Upper lobe of right lung (tissue), 1 donor: ENCODE measurements around the gene ZNF879. TPM values are rescaled to one million over a fixed set of nuclear protein-coding genes. Genes with fewer than 3 reads are reported as not detected.

Experiments used
- ATAC-seq: fragments of 200-7000 bp; cut with Tn5 transposase; one replicate; pipeline ENCODE4 v1.9.1; 2020; ENCODE audit warnings: mild to moderate bottlenecking, moderate library complexity
- DNase-seq: peaks from one replicate; pipeline ENCODE4 v3.0.0-alpha.2; 2020
- H3K27ac ChIP-seq: fragments of 200-600 bp; one replicate; pipeline ENCODE4 v1.8.0; 2022
- H3K27me3 ChIP-seq: fragments of 200-600 bp; one replicate; pipeline ENCODE4 v1.8.0; 2022; ENCODE audit warnings: mild to moderate bottlenecking
- H3K36me3 ChIP-seq: fragments of 200-600 bp; one replicate; pipeline ENCODE4 v1.8.0; 2022
- H3K4me1 ChIP-seq: fragments of 200-600 bp; one replicate; pipeline ENCODE4 v1.8.0; 2022
- H3K4me3 ChIP-seq: fragments of 200-600 bp; one replicate; pipeline ENCODE4 v1.8.0; 2022; ENCODE audit warnings: mild to moderate bottlenecking
- H3K9me3 ChIP-seq: fragments of 200-600 bp; one replicate; pipeline ENCODE4 v1.8.0; 2022
- CTCF ChIP-seq: fragments of 200-600 bp; IDR thresholded peaks from one replicate; pipeline ENCODE4 v1.8.0; 2022; ENCODE audit warnings: antibody characterized with exemption
- intact Hi-C: fragments of 100-400 bp; cut with DNase I; formaldehyde crosslinking; loops from one replicate; pipeline ENCODE4 v1.11.0; 2022
- total RNA-seq: library from RNA; stranded (reverse); fragmentation: NEBNext Ultra II Directional; extraction: Animal tissue kit (Norgen Biotek cat#: 25700); gene quantifications from one replicate; pipeline ENCODE4 v1.2.1, GENCODE V29; 2021
- donor health status: DM: no; HTN: yes; CAD: no; lungs with severe emphysema.

The ZNF879 gene
- total RNA-seq, 1 donor from 2014 or later, result 6.7 TPM

GRCh38 chr5:179060116-179061008, 36.8 kb downstream of the ZNF879 start, which contains the start of gene ZNF354C:
Gene ZNF354C (plus strand): TSS chr5:179060373. CDS start chr5:179062069, 1,696 bp downstream.
- H3K4me1 ChIP-seq, result peaks cover 12% of the 10 kb centered on the region
- H3K4me3 ChIP-seq, result peak within 1 kb of the TSS; percentile 94
- H3K9me3 ChIP-seq, result peaks cover under 1% of the 10 kb centered on the region
- H3K36me3 ChIP-seq, result no peaks in the 10 kb centered on the region
- no peak for TF ChIP-seq CTCF
- no peaks in the 10 kb centered on the region for H3K27me3 ChIP-seq
- intact Hi-C loops, result no loop called here
- ATAC-seq (peak; percentile 99), DNase-seq (peak; percentile 96)
- peak within 1 kb of the TSS; percentile 70 for H3K27ac ChIP-seq

GRCh38 chr5:179061025-179061424, 37.4 kb downstream of the ZNF879 start:
- no peak for DNase-seq
- TF ChIP-seq CTCF, result no peak
- ATAC-seq, result no peak
- H3K36me3 ChIP-seq, result no peaks in the 10 kb centered on the region
- H3K27ac ChIP-seq, result peak overlapping the region; percentile 70
- peaks cover 12% of the 10 kb centered on the region for H3K4me1 ChIP-seq
- intact Hi-C loops, result no loop called here
- H3K9me3 ChIP-seq, result peaks cover 6% of the 10 kb centered on the region
- no peaks in the 10 kb centered on the region for H3K27me3 ChIP-seq
- peak overlapping the region; percentile 94 for H3K4me3 ChIP-seq

GRCh38 chr5:179065703-179066102, 42.1 kb downstream of the ZNF879 start:
- intact Hi-C loops, result no loop called here
- ATAC-seq (no peak), DNase-seq (no peak)
- Histone ChIP-seq H3K4me1 (peaks cover 8% of the 10 kb centered on the region), H3K27me3 (no peaks in the 10 kb centered on the region), H3K36me3 (no peaks in the 10 kb centered on the region), H3K27ac (no peak overlapping the region), H3K9me3 (peaks cover 35% of the 10 kb centered on the region), H3K4me3 (no peak overlapping the region)
- no peak for TF ChIP-seq CTCF

GRCh38 chr5:179079165-179079987, 55.8 kb downstream of the ZNF879 start:
- DNase-seq, result no peak
- peaks cover 93% of the 10 kb centered on the region for H3K9me3 ChIP-seq
- H3K36me3 ChIP-seq, result peaks cover 29% of the 10 kb centered on the region
- no peak overlapping the region for H3K27ac ChIP-seq
- no peak overlapping the region for H3K4me3 ChIP-seq
- ATAC-seq, result no peak
- no peaks in the 10 kb centered on the region for H3K4me1 ChIP-seq
- intact Hi-C loops, result no loop called here
- no peak for TF ChIP-seq CTCF
- no peaks in the 10 kb centered on the region for H3K27me3 ChIP-seq

GRCh38 chr5:179080724-179081123, 57.1 kb downstream of the ZNF879 start:
- DNase-seq, result no peak
- no peak overlapping the region for H3K4me3 ChIP-seq
- peaks cover 29% of the 10 kb centered on the region for H3K36me3 ChIP-seq
- H3K27ac ChIP-seq, result no peak overlapping the region
- H3K27me3 ChIP-seq, result no peaks in the 10 kb centered on the region
- ATAC-seq, result no peak
- no peak for TF ChIP-seq CTCF
- peaks cover 93% of the 10 kb centered on the region for H3K9me3 ChIP-seq
- no peaks in the 10 kb centered on the region for H3K4me1 ChIP-seq
- intact Hi-C loops, result no loop called here

Other genes with a start within 250 kb of the ZNF879 start
- gene ZNF354B, start 163.9 kb upstream of the ZNF879 start, total RNA-seq, result 15.7 TPM
- 2.1 TPM for gene ZFP2, start 127.9 kb upstream of the ZNF879 start, total RNA-seq
- gene ZNF454, start 82.6 kb upstream of the ZNF879 start, total RNA-seq, result 3.1 TPM
- not detected for gene GRM6, start 28.5 kb upstream of the ZNF879 start, total RNA-seq
- 6.7 TPM for gene ZNF354C, start 36.6 kb downstream of the ZNF879 start, total RNA-seq